K562 treated with DMSO at 1 percent for 12 hours (cell line): Measurements from ENCODE around the gene YWHAH. TPM values are rescaled to one million over a fixed set of nuclear protein-coding genes. Genes with fewer than 3 reads are reported as not detected.

Experiments
- total RNA-seq: library from RNA; unstranded; fragments of 300-600 nt; gene quantifications from 2 replicates; pipeline ENCODE4 v1.2.3, GENCODE V29; 2022; ENCODE audit not compliant: insufficient read depth

YWHAH gene
- 60.4 and 87.3 TPM in 2 replicates for total RNA-seq

DNA sequence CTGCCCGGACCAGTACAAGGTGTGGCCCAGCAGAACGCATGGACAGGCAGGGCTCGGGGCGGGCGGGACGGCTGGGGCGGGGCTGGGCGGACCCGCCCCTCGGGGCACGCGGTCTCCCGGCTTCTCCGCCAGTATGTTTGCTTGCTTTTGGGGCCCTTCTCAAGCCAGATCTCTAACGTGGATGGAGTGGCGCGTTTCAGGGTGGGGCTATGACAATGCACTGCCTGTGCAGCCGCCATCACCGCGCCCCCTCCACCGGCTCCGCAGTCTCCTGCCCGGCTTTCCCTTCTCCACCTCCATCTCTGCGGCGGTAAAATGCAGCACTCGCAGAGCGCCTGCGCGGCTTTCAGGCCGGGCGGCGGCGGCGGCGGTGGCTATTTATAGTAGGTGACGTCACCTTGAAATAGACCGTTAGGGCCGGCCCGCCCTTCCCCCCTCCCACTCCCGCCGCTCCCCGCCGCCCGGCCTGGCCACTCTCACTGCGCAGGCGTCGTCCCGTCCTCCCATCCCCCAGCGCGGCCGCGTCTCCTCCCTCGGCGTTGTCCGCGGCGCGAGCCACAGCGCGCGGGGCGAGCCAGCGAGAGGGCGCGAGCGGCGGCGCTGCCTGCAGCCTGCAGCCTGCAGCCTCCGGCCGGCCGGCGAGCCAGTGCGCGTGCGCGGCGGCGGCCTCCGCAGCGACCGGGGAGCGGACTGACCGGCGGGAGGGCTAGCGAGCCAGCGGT lies at the start of gene YWHAH:
TSS of gene YWHAH (plus strand) at position 558 of the 722 bp plus-strand sequence. CDS start 199 bp downstream, outside the sequence.

Other genes with a start within 250 kb of the YWHAH start
- gene PRR14L, start 194.4 kb upstream of the YWHAH start, total RNA-seq: 4.8 and 16.3 TPM in 2 replicates
- 6.4 and 9.0 TPM in 2 replicates for gene DEPDC5, start 190.5 kb upstream of the YWHAH start, total RNA-seq
- gene SLC5A1, start 98.7 kb downstream of the YWHAH start, total RNA-seq: not detected in 2 replicates
- gene C22orf42, start 214.8 kb downstream of the YWHAH start, total RNA-seq: not detected in 2 replicates